WTC11 (cell line): ENCODE data around the gene EYS. TPM values are rescaled to one million over a fixed set of nuclear protein-coding genes. Genes with fewer than 3 reads are reported as not detected.

Experiments
- ATAC-seq: fragments of 200-7000 bp; cut with Tn5 transposase; 2 replicates; pipeline ENCODE4 v1.10.0; 2021; ENCODE audit warnings: mild to moderate bottlenecking, moderate library complexity
- CTCF ChIA-PET: fragments of 300-600 bp; sonication (Branson Sonifier 250); formaldehyde crosslinking; loops from one replicate; lab custom pipeline; 2021; ENCODE audit warnings: antibody characterized with exemption; lab: Charles Lee
- POLR2A ChIA-PET: fragments of 350-600 bp; sonication (Branson Sonifier 250); formaldehyde crosslinking; loops from one replicate; lab custom pipeline; 2021; ENCODE audit warnings: antibody characterized with exemption; lab: Charles Lee
- DNase-seq: peaks from one replicate; pipeline ENCODE4 v3.0.0; 2021; ENCODE audit warnings: low spot score
- H3K27ac Mint-ChIP-seq: 2 replicates; pipeline ENCODE4 v1.8.0; 2021; ENCODE audit warnings: mixed read lengths
- H3K27me3 Mint-ChIP-seq: 2 replicates; pipeline ENCODE4 v1.8.0; 2021; ENCODE audit warnings: low read depth, mild to moderate bottlenecking, moderate library complexity, mixed read lengths
- H3K36me3 Mint-ChIP-seq: 2 replicates; pipeline ENCODE4 v1.8.0; 2021; ENCODE audit warnings: mixed read lengths
- H3K4me1 Mint-ChIP-seq: 2 replicates; pipeline ENCODE4 v1.8.0; 2022; ENCODE audit warnings: mixed read lengths
- H3K4me3 Mint-ChIP-seq: 2 replicates; pipeline ENCODE4 v1.8.0; 2021; ENCODE audit warnings: mild to moderate bottlenecking, moderate library complexity, mixed read lengths
- H3K9me3 Mint-ChIP-seq: 2 replicates; pipeline ENCODE4 v1.8.0; 2021; ENCODE audit warnings: mixed read lengths
- CDX4 ChIP-seq: fragments of 250-450 bp; sonication (Bioruptor Pico); IDR thresholded peaks from 2 replicates; pipeline ENCODE4 v1.9.0; 2021; ENCODE audit warnings: moderate library complexity, mild to moderate bottlenecking, inconsistent platforms, borderline replicate concordance
- ELF4 ChIP-seq: sonication (generic); formaldehyde crosslinking; IDR thresholded peaks from 2 replicates; pipeline ENCODE4 v1.8.1; 2022; ENCODE audit warnings: low read depth, mild to moderate bottlenecking, moderate library complexity, missing genetic modification reagents
- HMGXB4 ChIP-seq: sonication (generic); formaldehyde crosslinking; IDR thresholded peaks from 2 replicates; pipeline ENCODE4 v1.8.1; 2023; ENCODE audit warnings: mild to moderate bottlenecking, moderate library complexity, missing genetic modification reagents
- JAZF1 ChIP-seq: fragments of 250-450 bp; sonication (Bioruptor Pico); IDR thresholded peaks from 2 replicates; pipeline ENCODE4 v1.9.0; 2021; ENCODE audit warnings: moderate library complexity, mild to moderate bottlenecking, inconsistent platforms
- MXD4 ChIP-seq: fragments of 250-450 bp; sonication (Bioruptor Pico); IDR thresholded peaks from 2 replicates; pipeline ENCODE4 v1.8.0; 2021; ENCODE audit warnings: mild to moderate bottlenecking, moderate library complexity, borderline replicate concordance
- PRRX2 ChIP-seq: fragments of 250-450 bp; sonication (Bioruptor Pico); IDR thresholded peaks from 2 replicates; pipeline ENCODE4 v1.8.0; 2021; ENCODE audit warnings: mild to moderate bottlenecking
- RELA ChIP-seq: sonication (generic); formaldehyde crosslinking; IDR thresholded peaks from 2 replicates; pipeline ENCODE4 v1.8.1; 2022; ENCODE audit warnings: missing genetic modification reagents, mild to moderate bottlenecking, borderline replicate concordance
- SMAD3 ChIP-seq: sonication (generic); formaldehyde crosslinking; IDR thresholded peaks from 2 replicates; pipeline ENCODE4 v1.8.0; 2022; ENCODE audit warnings: missing genetic modification reagents, mild to moderate bottlenecking, borderline replicate concordance
- SMAD4 ChIP-seq: sonication (generic); formaldehyde crosslinking; IDR thresholded peaks from 2 replicates; pipeline ENCODE4 v1.8.0; 2022; ENCODE audit warnings: mild to moderate bottlenecking, missing genetic modification reagents
- STAT6 ChIP-seq: sonication (generic); formaldehyde crosslinking; conservative IDR thresholded peaks from 2 replicates; pipeline ENCODE4 v1.8.1; 2023; ENCODE audit warnings: mild to moderate bottlenecking, low read depth, missing genetic modification reagents, moderate library complexity
- ZNF219 ChIP-seq: sonication (generic); formaldehyde crosslinking; IDR thresholded peaks from 2 replicates; pipeline ENCODE4 v1.8.0; 2023; ENCODE audit warnings: missing genetic modification reagents, mild to moderate bottlenecking, borderline replicate concordance
- ZNF263 ChIP-seq: sonication (generic); formaldehyde crosslinking; IDR thresholded peaks from 2 replicates; pipeline ENCODE4 v1.8.1; 2022; ENCODE audit warnings: low read depth, mild to moderate bottlenecking, moderate library complexity, missing genetic modification reagents
- ZNF416 ChIP-seq: fragments of 250-450 bp; sonication (Bioruptor Pico); IDR thresholded peaks from 2 replicates; pipeline ENCODE4 v1.9.0; 2021; ENCODE audit warnings: mild to moderate bottlenecking, inconsistent platforms
- total RNA-seq: library from RNA; stranded (reverse); gene quantifications from 3 replicates; pipeline ENCODE4 v1.2.3, GENCODE V29; 2021
- TF ChIP-seq, protein P1 (sequence below): sonication (generic); formaldehyde crosslinking; IDR thresholded peaks from 2 replicates; pipeline ENCODE4 v1.8.1; 2023; ENCODE audit warnings: mild to moderate bottlenecking, missing genetic modification reagents, borderline replicate concordance
- TF ChIP-seq, protein P2 (sequence below): fragments of 250-450 bp; sonication (Bioruptor Pico); IDR thresholded peaks from 2 replicates; pipeline ENCODE4 v1.8.0; 2021; ENCODE audit warnings: mild to moderate bottlenecking
- TF ChIP-seq, protein P3 (sequence below): sonication (generic); formaldehyde crosslinking; IDR thresholded peaks from 2 replicates; pipeline ENCODE4 v1.8.1; 2023; ENCODE audit warnings: mild to moderate bottlenecking, missing genetic modification reagents, moderate library complexity
- TF ChIP-seq, protein P4 (sequence below): sonication (generic); formaldehyde crosslinking; IDR thresholded peaks from 2 replicates; pipeline ENCODE4 v1.8.0; 2023; ENCODE audit warnings: missing genetic modification reagents
- TF ChIP-seq, protein P5 (sequence below): sonication (generic); formaldehyde crosslinking; IDR thresholded peaks from 2 replicates; pipeline ENCODE4 v1.8.0; 2022; ENCODE audit warnings: mild to moderate bottlenecking, missing genetic modification reagents
- TF ChIP-seq, protein P6 (sequence below): sonication (generic); formaldehyde crosslinking; IDR thresholded peaks from 2 replicates; pipeline ENCODE4 v1.8.0; 2023; ENCODE audit warnings: mild to moderate bottlenecking, missing genetic modification reagents

The EYS gene
- total RNA-seq, 1 experiment from 2014 or later: not detected

- TF ChIP-seq ZNF263 (CRISPR knock-in tag) (no peak), SMAD3 (CRISPR knock-in tag) (no peak), MXD4 (no peak), SMAD4 (CRISPR knock-in tag) (no peak)
- TF ChIP-seq, protein P1, sequence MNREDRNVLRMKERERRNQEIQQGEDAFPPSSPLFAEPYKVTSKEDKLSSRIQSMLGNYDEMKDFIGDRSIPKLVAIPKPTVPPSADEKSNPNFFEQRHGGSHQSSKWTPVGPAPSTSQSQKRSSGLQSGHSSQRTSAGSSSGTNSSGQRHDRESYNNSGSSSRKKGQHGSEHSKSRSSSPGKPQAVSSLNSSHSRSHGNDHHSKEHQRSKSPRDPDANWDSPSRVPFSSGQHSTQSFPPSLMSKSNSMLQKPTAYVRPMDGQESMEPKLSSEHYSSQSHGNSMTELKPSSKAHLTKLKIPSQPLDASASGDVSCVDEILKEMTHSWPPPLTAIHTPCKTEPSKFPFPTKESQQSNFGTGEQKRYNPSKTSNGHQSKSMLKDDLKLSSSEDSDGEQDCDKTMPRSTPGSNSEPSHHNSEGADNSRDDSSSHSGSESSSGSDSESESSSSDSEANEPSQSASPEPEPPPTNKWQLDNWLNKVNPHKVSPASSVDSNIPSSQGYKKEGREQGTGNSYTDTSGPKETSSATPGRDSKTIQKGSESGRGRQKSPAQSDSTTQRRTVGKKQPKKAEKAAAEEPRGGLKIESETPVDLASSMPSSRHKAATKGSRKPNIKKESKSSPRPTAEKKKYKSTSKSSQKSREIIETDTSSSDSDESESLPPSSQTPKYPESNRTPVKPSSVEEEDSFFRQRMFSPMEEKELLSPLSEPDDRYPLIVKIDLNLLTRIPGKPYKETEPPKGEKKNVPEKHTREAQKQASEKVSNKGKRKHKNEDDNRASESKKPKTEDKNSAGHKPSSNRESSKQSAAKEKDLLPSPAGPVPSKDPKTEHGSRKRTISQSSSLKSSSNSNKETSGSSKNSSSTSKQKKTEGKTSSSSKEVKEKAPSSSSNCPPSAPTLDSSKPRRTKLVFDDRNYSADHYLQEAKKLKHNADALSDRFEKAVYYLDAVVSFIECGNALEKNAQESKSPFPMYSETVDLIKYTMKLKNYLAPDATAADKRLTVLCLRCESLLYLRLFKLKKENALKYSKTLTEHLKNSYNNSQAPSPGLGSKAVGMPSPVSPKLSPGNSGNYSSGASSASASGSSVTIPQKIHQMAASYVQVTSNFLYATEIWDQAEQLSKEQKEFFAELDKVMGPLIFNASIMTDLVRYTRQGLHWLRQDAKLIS: no peak
These were observed 593.4 kb downstream of the EYS start (continued) for GRCh38 chr6:65113581-65113980.

GRCh38 chr6:65112435-65112834 is 594.6 kb downstream of the EYS start:
- DNase-seq (no peak), ATAC-seq (no peak)
- H3K9me3 Mint-ChIP-seq: peaks cover 40% of the 10 kb centered on the region
- H3K36me3 Mint-ChIP-seq: peaks cover 17% of the 10 kb centered on the region
- CTCF ChIA-PET: no interaction called here
- no peak overlapping the region for H3K27ac Mint-ChIP-seq
- H3K27me3 Mint-ChIP-seq: no peaks in the 10 kb centered on the region; the same call in 1 of the 2 replicates
- H3K4me1 Mint-ChIP-seq: no peaks in the 10 kb centered on the region
- no peak overlapping the region for H3K4me3 Mint-ChIP-seq
- POLR2A ChIA-PET: no interaction called here
- TF ChIP-seq RELA: no peak
- TF ChIP-seq, protein P2, sequence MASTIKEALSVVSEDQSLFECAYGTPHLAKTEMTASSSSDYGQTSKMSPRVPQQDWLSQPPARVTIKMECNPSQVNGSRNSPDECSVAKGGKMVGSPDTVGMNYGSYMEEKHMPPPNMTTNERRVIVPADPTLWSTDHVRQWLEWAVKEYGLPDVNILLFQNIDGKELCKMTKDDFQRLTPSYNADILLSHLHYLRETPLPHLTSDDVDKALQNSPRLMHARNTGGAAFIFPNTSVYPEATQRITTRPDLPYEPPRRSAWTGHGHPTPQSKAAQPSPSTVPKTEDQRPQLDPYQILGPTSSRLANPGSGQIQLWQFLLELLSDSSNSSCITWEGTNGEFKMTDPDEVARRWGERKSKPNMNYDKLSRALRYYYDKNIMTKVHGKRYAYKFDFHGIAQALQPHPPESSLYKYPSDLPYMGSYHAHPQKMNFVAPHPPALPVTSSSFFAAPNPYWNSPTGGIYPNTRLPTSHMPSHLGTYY (CRISPR knock-in tag): no peak
- no peak for TF ChIP-seq ZNF219 (CRISPR knock-in tag)
- TF ChIP-seq ZNF416: no peak
- TF ChIP-seq JAZF1 (CRISPR knock-in tag): no peak
- TF ChIP-seq, protein P3, sequence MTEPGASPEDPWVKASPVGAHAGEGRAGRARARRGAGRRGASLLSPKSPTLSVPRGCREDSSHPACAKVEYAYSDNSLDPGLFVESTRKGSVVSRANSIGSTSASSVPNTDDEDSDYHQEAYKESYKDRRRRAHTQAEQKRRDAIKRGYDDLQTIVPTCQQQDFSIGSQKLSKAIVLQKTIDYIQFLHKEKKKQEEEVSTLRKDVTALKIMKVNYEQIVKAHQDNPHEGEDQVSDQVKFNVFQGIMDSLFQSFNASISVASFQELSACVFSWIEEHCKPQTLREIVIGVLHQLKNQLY (CRISPR knock-in tag): no peak
- TF ChIP-seq STAT6 (CRISPR knock-in tag): no peak
- TF ChIP-seq, protein P4, sequence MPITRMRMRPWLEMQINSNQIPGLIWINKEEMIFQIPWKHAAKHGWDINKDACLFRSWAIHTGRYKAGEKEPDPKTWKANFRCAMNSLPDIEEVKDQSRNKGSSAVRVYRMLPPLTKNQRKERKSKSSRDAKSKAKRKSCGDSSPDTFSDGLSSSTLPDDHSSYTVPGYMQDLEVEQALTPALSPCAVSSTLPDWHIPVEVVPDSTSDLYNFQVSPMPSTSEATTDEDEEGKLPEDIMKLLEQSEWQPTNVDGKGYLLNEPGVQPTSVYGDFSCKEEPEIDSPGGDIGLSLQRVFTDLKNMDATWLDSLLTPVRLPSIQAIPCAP (CRISPR knock-in tag): no peak
- no peak for TF ChIP-seq HMGXB4 (CRISPR knock-in tag)
- TF ChIP-seq SMAD3 (CRISPR knock-in tag): no peak
- no peak for TF ChIP-seq CDX4 (CRISPR knock-in tag)
- no peak for TF ChIP-seq ELF4
- TF ChIP-seq SMAD4 (CRISPR knock-in tag): no peak
- no peak for TF ChIP-seq PRRX2
- TF ChIP-seq, protein P5, sequence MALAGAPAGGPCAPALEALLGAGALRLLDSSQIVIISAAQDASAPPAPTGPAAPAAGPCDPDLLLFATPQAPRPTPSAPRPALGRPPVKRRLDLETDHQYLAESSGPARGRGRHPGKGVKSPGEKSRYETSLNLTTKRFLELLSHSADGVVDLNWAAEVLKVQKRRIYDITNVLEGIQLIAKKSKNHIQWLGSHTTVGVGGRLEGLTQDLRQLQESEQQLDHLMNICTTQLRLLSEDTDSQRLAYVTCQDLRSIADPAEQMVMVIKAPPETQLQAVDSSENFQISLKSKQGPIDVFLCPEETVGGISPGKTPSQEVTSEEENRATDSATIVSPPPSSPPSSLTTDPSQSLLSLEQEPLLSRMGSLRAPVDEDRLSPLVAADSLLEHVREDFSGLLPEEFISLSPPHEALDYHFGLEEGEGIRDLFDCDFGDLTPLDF (CRISPR knock-in tag): no peak
- TF ChIP-seq, protein P6, sequence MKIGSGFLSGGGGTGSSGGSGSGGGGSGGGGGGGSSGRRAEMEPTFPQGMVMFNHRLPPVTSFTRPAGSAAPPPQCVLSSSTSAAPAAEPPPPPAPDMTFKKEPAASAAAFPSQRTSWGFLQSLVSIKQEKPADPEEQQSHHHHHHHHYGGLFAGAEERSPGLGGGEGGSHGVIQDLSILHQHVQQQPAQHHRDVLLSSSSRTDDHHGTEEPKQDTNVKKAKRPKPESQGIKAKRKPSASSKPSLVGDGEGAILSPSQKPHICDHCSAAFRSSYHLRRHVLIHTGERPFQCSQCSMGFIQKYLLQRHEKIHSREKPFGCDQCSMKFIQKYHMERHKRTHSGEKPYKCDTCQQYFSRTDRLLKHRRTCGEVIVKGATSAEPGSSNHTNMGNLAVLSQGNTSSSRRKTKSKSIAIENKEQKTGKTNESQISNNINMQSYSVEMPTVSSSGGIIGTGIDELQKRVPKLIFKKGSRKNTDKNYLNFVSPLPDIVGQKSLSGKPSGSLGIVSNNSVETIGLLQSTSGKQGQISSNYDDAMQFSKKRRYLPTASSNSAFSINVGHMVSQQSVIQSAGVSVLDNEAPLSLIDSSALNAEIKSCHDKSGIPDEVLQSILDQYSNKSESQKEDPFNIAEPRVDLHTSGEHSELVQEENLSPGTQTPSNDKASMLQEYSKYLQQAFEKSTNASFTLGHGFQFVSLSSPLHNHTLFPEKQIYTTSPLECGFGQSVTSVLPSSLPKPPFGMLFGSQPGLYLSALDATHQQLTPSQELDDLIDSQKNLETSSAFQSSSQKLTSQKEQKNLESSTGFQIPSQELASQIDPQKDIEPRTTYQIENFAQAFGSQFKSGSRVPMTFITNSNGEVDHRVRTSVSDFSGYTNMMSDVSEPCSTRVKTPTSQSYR (CRISPR knock-in tag): no peak
